Esophagus squamous epithelium (tissue), 5 donors: ENCODE results near the gene PCCA. TPM values are rescaled to one million over a fixed set of nuclear protein-coding genes. Genes with fewer than 3 reads are reported as not detected.

Source experiments
- DNase-seq: peaks from one replicate; lab custom pipeline; 2025; lab: John Stamatoyannopoulos, UW
- H3K27ac ChIP-seq, 4 donors: fragments of 200-600 bp; sonication (generic); one replicate each; pipeline ENCODE4 v1.5.1; 2016 to 2019; ENCODE audit warnings: mild to moderate bottlenecking in 1 of 4
- H3K27me3 ChIP-seq, 4 donors: fragments of 200-600 bp; sonication (generic); 1 replicate in 3 of 4; 2 replicates in 1 of 4; pipeline versions ENCODE4 v1.5.1 to v1.6.0; 2017 to 2021; ENCODE audit warnings: antibody characterized with exemption in 1 of 4
- H3K36me3 ChIP-seq, 3 donors: fragments of 200-600 bp; sonication (generic); one replicate each; pipeline ENCODE4 v1.5.1; 2016 to 2019
- H3K4me1 ChIP-seq, 3 donors: fragments of 200-600 bp; sonication (generic); one replicate each; pipeline ENCODE4 v1.5.1; 2017 to 2019
- H3K4me3 ChIP-seq, 4 donors: fragments of 200-600 bp; sonication (generic); 1 replicate in 3 of 4; 2 replicates in 1 of 4; pipeline ENCODE4 v1.5.1; 2016 to 2019; ENCODE audit warnings: mild to moderate bottlenecking in 2 of 4, moderate library complexity in 1 of 4
- H3K9me3 ChIP-seq, 3 donors: fragments of 200-600 bp; sonication (generic); one replicate each; pipeline ENCODE4 v1.5.1; 2016 to 2019
- CTCF ChIP-seq, 6 experiments: fragments of 450-650 bp in 4 of 6; fragments of 200-600 bp in 2 of 6; sonication (generic) in 2 of 6; IDR thresholded peaks; one replicate each; pipeline ENCODE4 v1.5.1; 2016 to 2019; ENCODE audit warnings: antibody characterized with exemption in 6 of 6, mild to moderate bottlenecking in 4 of 6, moderate library complexity in 4 of 6
- POLR2A ChIP-seq, 4 donors: fragments of 450-650 bp; IDR thresholded peaks; one replicate each; pipeline ENCODE4 v1.6.1; 2017; ENCODE audit warnings: antibody characterized with exemption in 4 of 4, mild to moderate bottlenecking in 4 of 4, moderate library complexity in 3 of 4
- WGBS, 2 donors: methylation state at CpG; one replicate each; pipeline ENCODE4 v1.1.5; 2018; 5-methylcytosine and 5-hydroxymethylcytosine counted together
- intact Hi-C: fragments of 100-400 bp; cut with DNase I; formaldehyde crosslinking; loops from one replicate; pipeline ENCODE4 v1.15.0; 2022
- total RNA-seq, 4 donors: library from RNA; depleted of rRNA; stranded (reverse); fragments of >200 nt; gene quantifications; one replicate each; pipeline ENCODE4 v1.1.0, GENCODE V29; 2016
- donor health status: DM: yes; HTN: yes; CAD: no.

Gene PCCA
- total RNA-seq, 4 donors from 2014 or later = 21.5 to 46.5 (median 30.2) TPM

DNA sequence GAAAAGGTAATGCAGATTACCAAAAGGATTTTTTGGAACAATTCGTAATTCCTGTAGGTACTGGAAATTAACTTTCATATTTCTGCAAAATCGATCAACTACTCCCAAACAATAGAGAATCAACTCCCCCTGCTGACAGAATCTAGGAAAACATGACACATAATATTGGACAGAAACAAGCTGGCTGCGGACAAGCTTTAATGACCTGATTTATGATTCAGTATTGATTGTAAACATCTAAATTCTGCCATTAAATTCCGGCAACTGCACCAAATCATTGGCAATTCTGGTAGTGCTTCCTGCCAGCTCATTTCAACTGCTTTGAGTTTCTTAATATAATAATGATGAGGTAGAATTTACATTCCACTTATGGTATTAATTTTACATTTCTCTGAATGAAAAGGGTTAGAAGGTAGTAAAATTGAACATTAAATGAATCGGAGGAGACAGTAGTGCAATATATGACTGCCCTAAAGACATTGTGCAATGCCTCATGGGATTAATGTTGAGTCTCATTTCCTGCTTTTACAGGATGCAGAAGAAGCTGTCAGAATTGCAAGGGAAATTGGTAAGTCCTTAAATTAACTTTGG is 146.5 kb downstream of the PCCA start:
- H3K9me3 ChIP-seq = no peaks in the 10 kb centered on the region
- peaks cover 0 to 27% (median 15%) of the 10 kb centered on the region in 3 donors for H3K4me1 ChIP-seq
- no peaks in the 10 kb centered on the region for H3K27me3 ChIP-seq
- TF ChIP-seq POLR2A (IDR thresholded peaks at IDR 0.05) (no peak), CTCF (IDR thresholded peaks at IDR 0.05) (peak; percentile 34 to 69 (median 54))
- WGBS, 2 donors = 11 to 16% methylated on average over 5 of the region's 5 CpGs
- H3K27ac ChIP-seq = no peak overlapping the region
- H3K4me3 ChIP-seq = no peak overlapping the region
- intact Hi-C loops = loop anchor here (10.0 kb wide), 2 partner anchors 279 to 321 kb away; no protein-coding TSS in a partner anchor
- no peaks in the 10 kb centered on the region for H3K36me3 ChIP-seq
- no peak for DNase-seq

DNA sequence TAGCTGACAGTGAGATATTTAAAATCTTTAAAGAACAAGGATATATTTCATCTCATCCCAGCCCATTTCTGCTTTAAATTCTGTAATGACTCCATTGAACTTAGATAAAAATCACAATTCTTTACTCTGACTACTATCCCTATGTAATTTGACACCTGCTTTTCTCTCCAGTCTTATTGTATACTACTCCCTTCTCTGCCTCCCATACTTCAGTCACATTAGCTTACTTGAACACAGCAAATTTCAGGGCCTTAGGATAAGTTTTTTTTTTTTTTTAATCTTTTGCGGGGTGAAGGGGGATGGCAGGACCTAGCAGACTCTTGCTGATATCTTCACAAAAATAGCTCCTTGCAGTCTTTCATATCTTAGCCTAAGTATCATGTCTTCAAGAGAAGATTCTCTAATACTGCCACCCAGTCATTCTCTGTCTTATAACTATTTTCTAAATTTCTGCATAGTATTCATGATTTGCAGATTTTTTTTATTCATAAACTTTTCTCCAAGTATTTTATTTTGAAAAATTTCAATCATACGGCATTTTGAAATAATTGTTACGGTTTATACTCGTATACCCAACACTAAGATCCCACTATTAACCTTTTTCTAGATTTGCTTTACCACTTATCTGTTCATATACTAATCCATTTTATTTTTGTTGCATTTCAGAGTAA is 151.4 kb downstream of the PCCA start:
- intact Hi-C loops = no loop called here
- 96 to 98% methylated on average over 4 of the region's 4 CpGs for WGBS, 2 donors
- Histone ChIP-seq H3K27me3 (no peaks in the 10 kb centered on the region), H3K27ac (no peak overlapping the region), H3K4me1 (peaks cover 0 to 5% (median 3%) of the 10 kb centered on the region in 3 donors), H3K4me3 (no peak overlapping the region), H3K9me3 (no peaks in the 10 kb centered on the region), H3K36me3 (no peaks in the 10 kb centered on the region)
- no peak for DNase-seq
- TF ChIP-seq CTCF (IDR thresholded peaks at IDR 0.05) (no peak), POLR2A (IDR thresholded peaks at IDR 0.05) (no peak)

GRCh38 chr13:100244431-100244830 is 155.5 kb downstream of the PCCA start:
- Histone ChIP-seq H3K27me3 (no peaks in the 10 kb centered on the region), H3K4me1 (no peaks in the 10 kb centered on the region), H3K4me3 (no peak overlapping the region), H3K36me3 (no peaks in the 10 kb centered on the region), H3K27ac (no peak overlapping the region), H3K9me3 (peaks cover 0 to 10% (median 7%) of the 10 kb centered on the region in 3 donors)
- DNase-seq = no peak
- 65 to 77% methylated on average over 3 of the region's 3 CpGs for WGBS, 2 donors
- no peak for TF ChIP-seq POLR2A (IDR thresholded peaks at IDR 0.05)
- no peak for TF ChIP-seq CTCF (IDR thresholded peaks at IDR 0.05)
- intact Hi-C loops = no loop called here

GRCh38 chr13:100245104-100245503 is 156.2 kb downstream of the PCCA start:
- H3K27me3 ChIP-seq = no peaks in the 10 kb centered on the region
- intact Hi-C loops = no loop called here
- H3K4me1 ChIP-seq = no peaks in the 10 kb centered on the region
- TF ChIP-seq CTCF (IDR thresholded peaks at IDR 0.05) = no peak
- no peak for TF ChIP-seq POLR2A (IDR thresholded peaks at IDR 0.05)
- WGBS, 2 donors = 48 to 55% methylated on average over 1 of the region's 1 CpG
- no peak for DNase-seq
- H3K36me3 ChIP-seq = no peaks in the 10 kb centered on the region
- H3K4me3 ChIP-seq = no peak overlapping the region
- peaks cover 0 to 10% (median 7%) of the 10 kb centered on the region in 3 donors for H3K9me3 ChIP-seq
- H3K27ac ChIP-seq = no peak overlapping the region

GRCh38 chr13:100247937-100248336 is 159.0 kb downstream of the PCCA start:
- Histone ChIP-seq H3K4me1 (no peaks in the 10 kb centered on the region), H3K36me3 (no peaks in the 10 kb centered on the region), H3K27ac (no peak overlapping the region), H3K9me3 (peaks cover 0 to 10% (median 7%) of the 10 kb centered on the region in 3 donors), H3K4me3 (no peak overlapping the region), H3K27me3 (no peaks in the 10 kb centered on the region)
- WGBS, 2 donors = 93 to 100% methylated on average over 1 of the region's 1 CpG
- no peak for TF ChIP-seq POLR2A (IDR thresholded peaks at IDR 0.05)
- TF ChIP-seq CTCF (IDR thresholded peaks at IDR 0.05) = no peak
- intact Hi-C loops = no loop called here
- DNase-seq = no peak
